HG02610 (cell line): Measurements from ENCODE around the gene SUPT7L.

ENCODE experiments used
- ATAC-seq: cut with Tn5 transposase; IDR thresholded peaks from one replicate; pipeline ENCODE4 v1.9.1; 2021; ENCODE audit warnings: mild to moderate bottlenecking, moderate library complexity; ENCODE audit not compliant: unreplicated experiment

SUPT7L gene, protein sequence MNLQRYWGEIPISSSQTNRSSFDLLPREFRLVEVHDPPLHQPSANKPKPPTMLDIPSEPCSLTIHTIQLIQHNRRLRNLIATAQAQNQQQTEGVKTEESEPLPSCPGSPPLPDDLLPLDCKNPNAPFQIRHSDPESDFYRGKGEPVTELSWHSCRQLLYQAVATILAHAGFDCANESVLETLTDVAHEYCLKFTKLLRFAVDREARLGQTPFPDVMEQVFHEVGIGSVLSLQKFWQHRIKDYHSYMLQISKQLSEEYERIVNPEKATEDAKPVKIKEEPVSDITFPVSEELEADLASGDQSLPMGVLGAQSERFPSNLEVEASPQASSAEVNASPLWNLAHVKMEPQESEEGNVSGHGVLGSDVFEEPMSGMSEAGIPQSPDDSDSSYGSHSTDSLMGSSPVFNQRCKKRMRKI

DNA sequence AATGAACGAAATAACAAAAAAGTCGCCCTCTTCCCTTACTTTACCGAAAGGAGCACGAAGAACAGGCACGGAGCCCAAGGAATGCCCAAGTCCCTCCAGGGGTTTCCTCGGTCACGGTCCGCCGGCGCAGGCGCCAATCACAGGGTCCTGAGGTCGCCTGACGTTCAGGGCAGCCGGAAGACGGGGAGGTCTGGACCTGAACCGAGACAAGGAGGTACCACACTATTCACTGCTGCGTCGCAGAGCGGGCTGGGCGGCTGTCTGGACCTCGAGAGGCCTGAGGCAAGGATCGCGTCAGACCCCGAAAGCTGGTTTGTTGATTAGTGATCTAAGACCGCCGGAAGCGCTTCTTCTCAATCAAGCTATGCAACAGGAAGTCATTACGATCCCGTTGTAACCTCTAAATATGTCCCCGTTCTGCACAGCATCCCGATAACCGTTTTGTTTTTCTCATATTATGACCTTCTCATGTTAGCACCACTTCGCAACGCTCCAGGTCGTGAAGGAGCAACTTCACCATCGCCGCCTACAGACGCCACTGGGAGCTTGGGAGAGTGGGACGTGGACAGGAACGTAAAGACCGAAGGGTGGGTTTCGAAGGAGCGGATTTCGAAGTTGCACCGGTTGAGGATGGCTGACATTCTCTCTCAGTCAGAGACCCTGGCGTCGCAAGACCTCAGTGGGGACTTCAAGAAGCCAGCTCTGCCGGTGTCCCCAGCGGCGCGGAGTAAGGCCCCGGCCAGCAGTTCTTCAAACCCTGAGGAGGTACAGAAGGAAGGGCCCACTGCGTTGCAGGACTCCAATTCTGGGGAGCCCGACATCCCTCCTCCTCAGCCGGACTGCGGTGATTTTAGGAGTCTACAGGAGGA is at the start of gene SUPT7L, which contains the start of gene SLC4A1AP:
Gene SUPT7L (minus strand): TSS at position 330 of the 869 bp plus-strand sequence. CDS start 1,422 bp downstream, outside the sequence.
Gene SLC4A1AP (plus strand): TSS at position 605 of the 869 bp plus-strand sequence. CDS start 26 bp downstream, at position 631.
- ATAC-seq, result peak; percentile 69

DNA sequence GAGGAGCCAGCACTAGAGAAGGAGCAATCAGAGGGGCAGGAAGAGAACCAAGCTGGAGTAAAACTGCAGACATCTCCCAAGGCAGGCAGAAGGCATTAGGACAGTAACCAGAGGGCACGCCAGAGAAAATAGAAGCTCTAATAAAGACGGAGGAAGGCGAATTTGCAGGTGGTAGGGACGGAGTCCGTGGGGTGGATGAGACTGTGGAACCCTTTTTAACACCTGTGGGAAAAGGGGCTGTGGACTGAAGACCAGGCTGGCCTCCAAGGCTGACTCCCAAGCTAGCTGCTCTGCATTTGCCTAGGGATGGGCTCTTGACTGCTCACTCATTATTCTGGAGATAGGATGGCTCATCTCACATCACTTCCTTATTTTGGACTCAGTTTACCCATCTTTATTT is 49.8 kb upstream of the SUPT7L start:
- ATAC-seq, result no peak

DNA sequence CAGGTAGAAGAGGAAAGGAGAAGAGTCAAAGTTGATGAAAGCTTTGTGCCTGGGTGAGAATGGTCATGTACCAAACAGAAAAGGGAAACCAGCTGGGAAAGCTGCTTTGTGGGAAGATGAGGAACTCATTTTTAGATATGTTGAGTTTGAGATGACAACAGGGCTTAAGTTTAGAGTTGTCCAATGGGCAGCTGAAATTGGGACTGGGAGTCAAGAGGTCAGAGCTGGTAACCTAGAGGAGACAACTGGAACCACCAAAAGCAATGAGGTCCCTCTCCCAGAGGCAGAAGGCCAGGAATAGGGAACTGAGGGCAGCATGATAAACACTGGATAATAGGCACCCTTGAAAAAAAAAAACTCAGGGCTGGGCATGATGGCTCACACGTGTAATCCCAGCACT is 49.1 kb upstream of the SUPT7L start:
- ATAC-seq, result no peak

DNA sequence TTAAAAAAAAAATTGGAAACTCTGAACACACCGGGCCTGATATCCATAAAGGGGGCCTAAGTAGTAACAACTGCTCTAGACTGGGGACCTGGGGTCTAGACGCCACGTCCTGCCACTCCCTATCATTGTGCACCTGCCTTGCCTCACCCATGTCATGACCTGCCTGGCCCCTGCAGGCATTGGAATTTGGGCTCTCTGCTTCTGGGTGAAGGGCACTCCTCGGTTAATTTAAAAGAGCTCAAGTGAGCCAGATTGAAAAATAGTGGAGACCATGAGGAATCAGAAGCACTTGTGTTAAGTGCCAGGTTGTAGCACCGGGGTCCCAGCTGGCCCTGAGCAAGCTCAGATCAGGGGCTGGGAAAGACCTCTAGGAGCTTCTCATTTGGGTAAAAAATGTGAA is 48.4 kb upstream of the SUPT7L start:
- no peak for ATAC-seq

DNA sequence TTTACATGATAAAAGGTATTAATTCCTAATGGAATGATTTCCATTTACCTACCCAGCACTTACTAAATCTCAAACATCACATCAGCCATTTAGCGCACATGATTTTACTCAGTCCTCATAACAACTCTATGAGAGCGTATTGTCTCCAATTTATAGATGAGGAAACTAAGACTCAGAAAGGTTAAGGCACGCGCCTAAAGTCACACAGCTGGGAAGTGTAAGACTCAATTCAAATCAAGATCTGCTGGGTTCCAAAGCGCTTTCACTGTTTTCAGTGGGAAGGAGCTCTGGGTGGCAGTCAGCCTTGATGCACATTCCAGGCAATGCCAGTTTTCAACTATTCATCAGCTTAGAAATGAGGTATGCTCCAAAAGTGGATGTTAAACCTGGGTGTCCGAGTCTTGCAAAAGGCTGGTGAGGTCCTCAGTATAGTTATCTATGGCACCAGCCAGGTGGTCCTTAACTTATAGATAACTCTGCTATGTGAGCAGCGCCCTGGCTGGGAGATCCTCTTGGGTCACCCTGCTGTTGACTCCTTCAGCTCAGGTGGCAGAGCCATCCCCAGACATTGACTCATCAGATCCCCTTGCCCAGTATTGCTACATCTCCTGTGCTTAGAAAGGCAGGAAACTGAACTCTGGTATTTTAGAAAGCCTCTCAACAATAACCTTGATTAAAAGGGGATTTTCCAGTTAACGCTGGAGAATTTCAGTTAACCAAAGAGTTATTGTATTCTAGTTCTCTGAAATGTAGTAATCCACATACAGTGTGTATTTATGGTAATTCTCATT is 47.4 kb upstream of the SUPT7L start:
- ATAC-seq, result no peak

DNA sequence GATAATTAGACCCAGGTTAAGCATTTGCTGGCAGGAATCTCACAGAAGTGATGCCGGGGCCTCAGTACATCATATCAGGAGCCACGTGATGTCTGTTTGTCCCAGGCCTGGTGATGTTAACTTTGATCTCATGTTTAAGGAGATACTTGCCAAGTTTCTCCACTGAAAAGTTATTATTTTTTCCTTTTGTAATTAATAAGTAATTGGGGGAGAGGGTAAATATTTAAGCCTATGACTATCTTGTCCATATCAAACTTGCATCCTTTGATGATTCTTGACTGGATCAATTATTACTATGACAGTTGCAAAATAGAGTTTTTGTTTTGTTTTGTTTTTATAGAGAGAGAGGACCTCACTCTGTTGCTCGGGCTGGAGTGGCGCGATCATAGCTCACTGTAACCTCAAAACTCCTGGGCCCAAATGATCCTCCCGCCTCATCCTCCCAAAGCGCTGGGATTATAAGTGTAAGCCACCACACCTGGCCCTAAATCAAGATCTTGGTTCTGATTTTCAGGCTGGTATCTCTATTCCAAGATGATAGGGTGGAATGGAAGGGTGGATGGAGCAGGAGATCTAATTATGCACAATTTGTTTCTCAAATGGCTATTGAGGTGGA is 46.7 kb upstream of the SUPT7L start:
- no peak for ATAC-seq

DNA sequence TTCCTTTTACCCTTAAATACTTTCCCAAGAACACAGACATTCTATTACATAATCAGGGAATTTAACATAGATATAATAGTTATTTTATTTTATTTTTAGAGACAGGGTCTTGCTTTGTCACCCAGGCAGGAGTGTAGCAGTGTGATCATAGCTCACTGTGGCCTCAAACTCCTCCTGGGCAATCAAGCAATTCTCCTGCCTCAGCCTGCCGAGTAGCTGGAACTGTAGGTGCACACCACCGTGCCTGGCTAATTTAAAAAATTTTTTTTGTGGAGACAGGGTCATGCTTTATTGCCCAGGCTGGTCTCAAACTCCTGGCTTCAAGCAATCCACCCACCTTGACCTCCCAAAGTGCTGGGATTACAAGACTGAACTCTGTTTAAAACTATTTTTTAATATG is 45.9 kb upstream of the SUPT7L start:
- ATAC-seq, result no peak

DNA sequence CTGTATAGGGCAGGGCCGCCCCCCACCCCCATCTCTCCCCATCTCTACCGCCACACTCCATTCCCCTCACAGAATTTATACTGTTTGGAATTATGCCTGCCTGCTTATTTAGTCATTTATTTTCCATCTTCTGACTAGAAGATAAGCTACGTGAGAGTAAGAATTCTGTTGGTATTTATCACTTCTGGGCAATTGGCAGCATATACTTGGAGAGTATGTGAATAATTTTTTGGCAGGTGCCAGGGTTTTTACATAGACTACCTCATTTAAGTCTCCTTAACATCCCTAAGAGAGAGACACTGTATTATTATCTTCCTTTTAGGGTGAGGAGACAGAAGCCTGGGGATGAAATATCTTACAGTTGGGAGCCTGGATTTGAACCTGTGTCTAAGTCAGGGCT is 45.3 kb upstream of the SUPT7L start:
- no peak for ATAC-seq

DNA sequence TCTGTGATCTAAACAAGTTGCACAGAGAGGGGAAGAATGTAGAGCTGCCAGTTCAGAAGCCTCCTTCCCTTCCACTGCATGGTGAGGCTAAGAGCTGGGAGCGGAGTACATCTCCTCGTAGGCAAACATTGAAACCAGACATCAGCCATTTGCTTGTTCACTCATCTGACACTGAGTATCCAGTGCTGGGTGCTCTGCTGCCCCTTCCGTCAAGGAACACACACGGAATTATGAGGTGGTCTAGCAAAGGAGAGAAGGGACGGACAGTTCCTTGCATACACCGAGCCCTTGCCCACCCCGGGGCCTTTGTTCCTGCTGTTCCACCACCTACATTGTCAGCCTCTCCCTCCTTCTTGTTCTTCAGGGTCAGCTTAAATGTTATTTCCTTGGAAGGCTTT is 44.8 kb upstream of the SUPT7L start:
- no peak for ATAC-seq

DNA sequence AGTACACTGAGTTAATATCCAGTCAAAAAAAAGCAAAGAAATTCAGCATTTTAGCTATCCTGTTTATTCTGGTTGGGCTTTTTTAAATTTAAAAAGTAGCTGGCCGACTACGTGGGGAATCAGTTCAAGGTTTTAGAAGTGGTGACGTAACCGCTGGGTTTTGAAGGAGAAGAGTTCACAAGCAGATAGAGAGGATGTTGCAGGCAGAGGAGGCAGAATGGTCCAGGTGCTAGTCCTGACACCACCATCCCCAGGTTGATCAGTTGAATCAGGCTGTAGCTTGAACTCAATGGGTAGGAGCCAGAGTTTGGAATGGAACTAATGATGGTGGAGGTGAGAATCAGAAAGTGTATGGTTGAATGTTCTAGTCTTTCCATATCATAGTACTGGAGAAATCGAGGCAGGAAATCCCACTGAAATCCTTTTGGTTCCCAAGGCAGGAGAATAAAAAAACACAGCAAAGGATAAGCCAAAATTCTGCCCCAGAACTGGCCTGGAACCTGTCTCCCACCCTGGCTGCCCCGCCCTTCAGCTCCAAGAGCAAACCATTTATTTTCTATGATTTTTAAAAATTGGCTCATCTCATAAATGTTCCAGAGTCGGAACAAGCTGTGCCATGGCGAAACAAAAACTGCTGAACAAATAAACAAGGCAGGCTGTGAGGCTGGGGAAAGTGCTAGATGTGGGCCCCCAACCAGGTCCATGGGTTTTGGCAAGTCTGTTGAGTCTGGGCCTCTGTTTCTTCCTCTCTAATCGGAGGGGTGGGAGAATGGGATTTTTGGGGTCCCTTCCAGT is 44.2 kb upstream of the SUPT7L start:
- no peak for ATAC-seq

DNA sequence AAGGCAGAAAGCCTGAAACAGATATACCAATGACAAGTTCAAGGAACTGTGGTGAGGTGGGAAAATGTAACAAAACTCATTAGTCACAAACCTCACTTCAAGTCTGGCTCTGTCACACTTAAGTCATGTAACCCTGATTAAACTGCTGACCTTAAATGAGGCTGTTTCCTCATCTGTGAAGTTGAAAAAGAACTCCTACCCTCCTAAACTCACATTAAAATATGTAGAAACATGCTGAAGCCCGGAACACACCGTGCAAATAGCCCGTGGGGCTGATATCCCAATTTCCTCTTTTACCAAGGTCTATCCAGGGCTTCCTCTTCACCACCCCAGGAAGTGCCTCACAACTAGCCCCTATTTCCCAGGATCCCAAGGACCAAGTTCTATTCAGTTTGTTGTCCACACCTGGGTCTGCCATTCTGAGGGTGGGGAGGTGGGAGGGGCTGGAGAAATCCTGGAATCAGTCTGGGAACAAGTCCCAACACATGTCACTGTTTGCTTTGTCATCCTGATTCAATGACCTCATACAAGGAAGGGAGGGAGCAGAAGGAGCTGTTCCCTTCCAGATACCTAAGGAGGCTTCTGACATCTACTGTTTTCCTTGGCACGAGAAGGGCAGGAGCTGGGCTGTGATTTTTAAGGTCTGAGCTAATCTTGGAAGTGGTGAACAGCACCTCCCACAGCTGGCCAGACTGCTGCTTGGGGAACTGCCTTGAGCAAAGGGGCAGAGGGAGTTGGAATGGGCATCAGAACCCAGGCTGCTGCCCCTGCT is 42.6 kb upstream of the SUPT7L start:
- ATAC-seq, result no peak

DNA sequence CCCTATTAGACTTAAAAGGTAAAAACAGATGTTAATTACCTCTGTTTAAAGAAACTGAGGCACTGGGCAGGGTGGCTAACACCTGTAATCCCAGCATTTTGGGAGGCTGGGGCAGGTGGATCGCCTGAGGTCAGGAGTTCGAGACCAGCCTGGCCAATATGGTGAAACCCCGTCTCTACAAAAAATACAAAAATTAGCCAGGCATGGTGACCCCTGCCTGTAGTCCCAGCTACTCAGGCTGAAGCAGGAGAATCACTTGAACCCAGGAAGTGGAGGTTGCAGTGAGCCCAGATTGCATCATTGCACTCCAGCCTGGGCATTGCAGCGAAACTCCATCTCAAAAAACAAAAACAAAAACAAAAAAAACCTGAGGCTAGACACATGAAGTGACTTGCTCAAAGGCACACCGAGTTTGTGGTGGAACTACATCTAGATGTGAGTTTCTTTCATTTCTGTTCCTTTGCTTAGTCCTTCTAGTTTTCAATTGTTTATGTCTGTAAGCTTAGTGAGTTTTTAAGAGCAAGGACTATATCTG is 41.0 kb upstream of the SUPT7L start:
- ATAC-seq, result no peak

DNA sequence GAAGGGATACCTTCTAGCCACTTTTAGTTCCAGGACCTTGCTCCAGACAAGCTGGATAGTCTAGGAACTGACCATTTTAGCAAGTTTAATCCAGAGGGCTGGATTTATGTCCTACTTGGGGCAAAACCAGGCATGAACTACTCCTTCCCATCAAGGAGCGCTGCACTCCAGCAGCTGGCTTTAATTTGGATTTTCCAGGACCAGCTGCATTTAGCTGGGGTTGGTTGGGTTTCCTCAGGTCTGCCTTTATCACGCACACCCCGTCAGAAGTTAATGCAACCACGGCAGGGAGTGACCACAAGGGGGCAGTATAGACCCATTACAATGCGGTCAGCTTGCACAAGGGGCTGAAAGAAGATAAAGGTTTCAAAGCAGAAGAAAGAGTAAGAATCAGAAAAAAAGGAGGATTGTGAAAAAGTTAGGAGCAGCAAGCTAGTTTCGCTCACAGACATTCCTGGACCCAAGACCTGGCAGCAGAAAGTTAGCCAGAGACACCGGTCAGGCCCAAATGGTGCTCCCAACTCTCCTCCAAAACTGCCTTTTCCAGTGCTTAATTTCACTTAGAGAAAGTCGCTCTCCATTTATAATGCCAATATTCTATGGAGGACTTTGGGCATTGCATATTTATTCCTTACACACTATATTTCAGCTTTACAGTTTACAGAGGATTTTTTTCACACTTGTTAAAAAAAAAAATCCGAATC is 40.4 kb upstream of the SUPT7L start:
- no peak for ATAC-seq

DNA sequence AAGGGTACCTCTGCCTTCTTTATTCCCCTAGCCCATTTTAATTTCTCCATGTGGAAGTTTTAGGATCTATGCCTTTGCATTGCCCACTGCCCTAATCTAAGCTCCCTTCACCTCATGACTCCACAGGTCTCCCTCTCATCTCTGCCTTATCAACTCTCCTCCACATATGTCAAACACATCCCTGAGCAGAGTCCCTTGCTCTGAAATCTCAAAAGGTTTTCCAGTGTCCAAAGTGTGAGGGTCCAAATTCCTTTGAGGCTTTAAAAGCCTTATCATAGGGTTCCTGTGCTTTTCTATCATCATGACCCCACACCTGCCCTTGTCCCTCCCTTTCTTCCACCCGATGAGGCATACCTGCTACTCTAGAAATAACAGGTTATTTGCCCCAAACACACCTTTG is 38.9 kb upstream of the SUPT7L start:
- ATAC-seq, result no peak

DNA sequence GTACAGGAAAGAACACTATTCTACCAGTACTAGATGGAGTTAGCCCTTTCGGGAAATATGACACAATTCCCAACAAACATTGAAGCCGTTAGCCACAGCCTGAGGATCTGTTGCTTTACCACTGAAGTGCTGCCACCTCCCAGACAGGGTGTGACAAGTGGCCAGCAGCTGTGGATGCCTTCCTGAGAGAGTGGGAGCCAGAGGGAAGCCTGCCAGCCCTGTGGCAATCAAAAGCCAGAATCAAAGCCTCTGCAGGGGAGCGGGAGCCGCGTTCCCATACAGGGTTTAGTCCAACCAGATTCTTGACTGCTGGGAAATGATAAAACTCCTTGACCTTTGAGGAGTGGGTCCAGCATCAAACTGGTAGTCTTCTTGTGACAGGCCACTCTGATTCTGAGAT is 38.3 kb upstream of the SUPT7L start:
- no peak for ATAC-seq

DNA sequence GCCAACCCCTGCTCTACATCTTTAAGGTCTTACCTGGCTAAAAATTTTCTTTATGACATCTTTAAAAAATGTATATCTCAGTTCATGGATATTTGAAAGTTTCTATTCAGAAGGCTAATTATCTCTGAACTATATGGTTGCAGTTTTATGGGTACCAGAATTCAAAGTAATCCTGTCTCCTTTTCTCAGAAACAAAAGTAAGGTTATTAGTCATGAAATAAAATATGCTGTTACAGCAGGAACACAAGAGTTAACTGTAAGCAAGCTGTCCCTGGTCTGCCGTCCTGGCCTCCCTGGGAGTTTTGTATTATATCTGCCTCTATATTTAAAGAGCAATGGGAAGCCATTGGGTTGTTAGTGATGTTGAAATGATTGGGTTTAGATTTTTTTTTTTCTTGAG is 34.2 kb upstream of the SUPT7L start:
- no peak for ATAC-seq

DNA sequence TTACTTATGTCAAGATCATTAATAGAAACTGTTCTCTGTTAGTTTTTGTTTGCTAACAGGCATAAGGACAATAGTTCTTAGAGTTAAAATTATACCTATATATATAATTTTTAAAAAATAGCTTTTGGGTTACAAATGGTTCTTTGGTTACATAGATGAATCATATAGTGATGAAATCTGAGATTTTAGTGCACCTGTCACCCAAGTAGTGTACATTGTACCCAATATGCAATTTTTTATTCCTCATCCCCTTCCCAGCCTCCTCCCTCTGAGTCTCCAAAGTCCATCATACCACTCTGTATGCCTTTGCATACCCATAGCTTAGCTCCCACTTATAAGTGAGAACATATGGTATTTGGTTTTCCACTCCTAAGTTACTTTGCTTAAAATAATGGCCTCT is 26.6 kb upstream of the SUPT7L start:
- ATAC-seq, result no peak

DNA sequence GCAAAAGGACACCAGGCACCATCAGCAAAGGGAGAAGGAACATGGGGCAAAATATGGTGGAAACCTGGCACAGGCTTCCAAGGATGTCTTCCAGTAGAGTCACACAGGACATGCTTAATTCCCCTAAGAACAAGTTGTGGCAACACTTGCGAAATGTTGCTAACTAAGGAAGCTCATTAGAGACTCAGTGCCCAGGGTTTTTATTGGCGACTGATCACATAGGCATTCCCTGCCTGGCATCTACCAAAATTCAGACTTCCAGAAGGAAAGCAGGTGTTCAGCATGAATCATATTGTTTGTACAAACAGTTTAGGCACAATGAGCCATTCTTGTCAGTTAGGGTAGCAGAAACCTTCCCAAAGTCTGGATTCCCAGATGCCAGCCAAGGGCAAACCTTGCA is 26.0 kb upstream of the SUPT7L start:
- ATAC-seq, result no peak
